ENCODE measurements around the gene BRPF1.

BRPF1 gene

DNA sequence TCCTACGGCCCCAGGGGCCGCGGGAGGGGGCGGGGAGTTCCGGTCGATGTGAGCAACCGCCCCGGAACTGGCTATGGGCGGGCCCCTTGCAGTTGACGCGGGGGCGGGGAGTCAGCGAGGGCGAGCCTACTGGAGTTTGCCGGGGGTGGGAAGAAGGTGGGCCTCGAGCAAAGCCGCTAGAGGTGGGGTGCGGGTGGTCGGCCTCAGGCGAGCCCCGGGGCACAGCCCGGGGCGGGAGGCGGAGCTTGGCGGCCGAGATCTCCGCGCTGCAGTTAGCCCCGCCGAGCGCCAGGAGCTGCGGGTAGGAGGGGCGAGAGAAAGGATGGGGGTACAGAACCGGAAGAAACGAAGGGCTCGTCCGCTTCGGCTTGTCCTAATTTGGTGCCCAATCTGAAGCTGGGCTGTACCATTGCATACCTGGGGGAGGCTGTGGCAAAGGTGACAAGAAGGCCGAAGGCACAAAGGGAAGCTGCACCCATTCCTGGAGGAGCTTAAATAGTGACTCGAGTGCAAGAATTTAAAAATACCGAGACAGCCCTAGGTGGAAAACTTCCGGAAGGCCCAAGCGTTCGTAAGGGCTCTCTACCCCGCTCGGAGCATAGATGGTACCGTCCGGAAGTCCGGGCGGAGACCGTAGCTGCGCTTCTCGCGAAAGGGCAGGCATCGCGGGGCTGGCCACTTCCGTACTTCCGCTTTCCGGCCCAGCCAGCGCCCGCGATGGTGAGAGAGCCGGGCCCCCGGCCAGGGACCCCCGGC, 61.0 kb downstream of the BRPF1 start, which contains the start of the genes ARPC4 and TADA3:
Gene ARPC4 (plus strand): TSS at position 678 of the 756 bp plus-strand sequence. CDS start 40 bp downstream, at position 718.
Gene TADA3 (minus strand): TSS at position 69 of the 756 bp plus-strand sequence. CDS start 1,007 bp downstream, outside the sequence.
- DNase-seq, result peak; percentile 70 to 87 (median 76)

- DNase-seq, result no peak
Observed at GRCh38 chr3:9793161-9793781, 61.7 kb downstream of the BRPF1 start.

- no peak for DNase-seq
Observed at GRCh38 chr3:9794400-9794799, 62.9 kb downstream of the BRPF1 start.

DNA sequence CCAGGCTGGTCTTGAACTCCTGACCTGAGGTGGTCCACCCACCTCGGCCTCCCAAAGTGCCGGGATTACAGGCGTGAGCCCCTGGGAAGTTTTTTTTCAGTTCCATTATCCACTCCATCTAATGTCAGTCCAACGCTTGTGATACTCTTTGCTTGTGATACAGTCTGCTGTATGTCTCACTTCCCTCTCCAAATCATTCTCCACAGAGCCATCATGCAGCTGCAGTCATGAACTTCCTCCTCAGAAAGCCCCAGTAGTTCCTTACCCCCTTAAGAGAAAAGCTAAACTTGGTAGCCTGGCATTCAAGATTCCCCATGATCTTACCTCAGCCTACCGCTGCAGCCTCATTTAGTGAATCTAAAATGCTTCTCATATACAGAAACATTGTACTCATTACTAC, 63.7 kb downstream of the BRPF1 start:
- no peak for DNase-seq

DNA sequence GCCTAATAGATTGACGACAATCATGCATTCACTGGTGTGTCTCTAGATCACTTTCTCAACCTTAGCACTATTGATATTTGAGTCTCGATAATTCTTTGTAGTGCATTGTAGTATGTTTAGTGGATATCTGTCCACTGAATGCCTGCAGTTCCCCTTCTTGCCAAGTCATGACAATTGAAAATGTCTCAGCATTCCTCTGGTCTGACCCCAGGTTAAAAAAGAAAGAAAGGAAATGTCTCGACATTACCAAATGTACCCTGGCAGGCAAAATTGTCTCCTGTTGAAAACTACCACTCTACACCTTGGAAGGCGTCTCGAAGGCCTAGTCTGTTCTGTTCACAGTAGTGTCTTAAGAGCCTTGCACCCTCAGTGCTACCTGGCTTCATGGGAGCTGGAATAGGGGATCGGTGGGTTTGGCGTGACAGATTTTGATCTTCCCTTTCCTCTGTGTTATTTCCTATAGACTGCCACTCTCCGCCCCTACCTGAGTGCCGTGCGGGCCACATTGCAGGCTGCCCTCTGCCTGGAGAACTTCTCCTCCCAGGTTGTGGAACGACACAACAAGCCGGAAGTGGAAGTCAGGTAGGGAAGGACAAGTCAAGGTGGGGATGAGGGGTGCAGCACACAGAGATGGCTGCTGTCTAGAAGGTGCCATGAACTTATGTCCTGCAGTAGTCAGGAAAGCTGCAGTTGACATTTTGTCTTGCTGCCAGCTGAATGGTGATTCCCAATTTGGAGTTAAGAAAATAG, 65.8 kb downstream of the BRPF1 start:
- DNase-seq, result no peak

Measured in activated naive CD4-positive, alpha-beta T cell (primary cell).